ENCODE results near the gene CAMK2B.

GRCh38 chr7:44261240-44261639 is 64.2 kb downstream of the CAMK2B start:
- TF ChIP-seq, protein P1, sequence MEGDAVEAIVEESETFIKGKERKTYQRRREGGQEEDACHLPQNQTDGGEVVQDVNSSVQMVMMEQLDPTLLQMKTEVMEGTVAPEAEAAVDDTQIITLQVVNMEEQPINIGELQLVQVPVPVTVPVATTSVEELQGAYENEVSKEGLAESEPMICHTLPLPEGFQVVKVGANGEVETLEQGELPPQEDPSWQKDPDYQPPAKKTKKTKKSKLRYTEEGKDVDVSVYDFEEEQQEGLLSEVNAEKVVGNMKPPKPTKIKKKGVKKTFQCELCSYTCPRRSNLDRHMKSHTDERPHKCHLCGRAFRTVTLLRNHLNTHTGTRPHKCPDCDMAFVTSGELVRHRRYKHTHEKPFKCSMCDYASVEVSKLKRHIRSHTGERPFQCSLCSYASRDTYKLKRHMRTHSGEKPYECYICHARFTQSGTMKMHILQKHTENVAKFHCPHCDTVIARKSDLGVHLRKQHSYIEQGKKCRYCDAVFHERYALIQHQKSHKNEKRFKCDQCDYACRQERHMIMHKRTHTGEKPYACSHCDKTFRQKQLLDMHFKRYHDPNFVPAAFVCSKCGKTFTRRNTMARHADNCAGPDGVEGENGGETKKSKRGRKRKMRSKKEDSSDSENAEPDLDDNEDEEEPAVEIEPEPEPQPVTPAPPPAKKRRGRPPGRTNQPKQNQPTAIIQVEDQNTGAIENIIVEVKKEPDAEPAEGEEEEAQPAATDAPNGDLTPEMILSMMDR (IDR thresholded peaks at IDR 0.05; ENCODE audit: poor library complexity), result no peak
- TF ChIP-seq EZH2 (IDR thresholded peaks at IDR 0.05; ENCODE audit: borderline replicate concordance), result no peak
- TF ChIP-seq EZH2phosphoT487 (IDR thresholded peaks at IDR 0.05; ENCODE audit: low read depth, severe bottlenecking, unreplicated experiment), result no peak

Measured in hepatocyte (in vitro differentiated cells).